Transverse colon (tissue), 4 donors: ENCODE results near the gene CNNM3.

Source experiments
- CTCF ChIP-seq, 5 experiments: fragments of 200-600 bp in 3 of 5; fragments of 450-650 bp in 2 of 5; sonication (generic) in 3 of 5; IDR thresholded peaks; 1 replicate in 2 of 5; 2 replicates in 3 of 5; pipeline ENCODE4 v1.5.1; 2016 to 2017; ENCODE audit warnings: antibody characterized with exemption in 5 of 5, inconsistent platforms in 3 of 5, mild to moderate bottlenecking in 2 of 5, moderate library complexity in 1 of 5
- EP300 ChIP-seq: sonication (generic); formaldehyde crosslinking; IDR thresholded peaks from one replicate; pipeline ENCODE4 v1.6.1; 2017; ENCODE audit warnings: antibody characterized with exemption, low read depth
- POLR2A ChIP-seq: fragments of 450-650 bp; IDR thresholded peaks from one replicate; pipeline ENCODE4 v1.6.1; 2016; ENCODE audit warnings: antibody characterized with exemption, mild to moderate bottlenecking, moderate library complexity
- POLR2AphosphoS5 ChIP-seq, 3 donors: sonication (generic); formaldehyde crosslinking; IDR thresholded peaks; one replicate each; pipeline ENCODE4 v1.6.1; 2016; ENCODE audit warnings: antibody characterized with exemption in 3 of 3

GRCh38 chr2:96769814-96770213, 46.3 kb upstream of the CNNM3 start:
- TF ChIP-seq CTCF (IDR thresholded peaks at IDR 0.05) (no peak), POLR2A (no peak), EP300 (no peak), POLR2AphosphoS5 (IDR thresholded peaks at IDR 0.05) (no peak)
